Testis (tissue), 3 donors: Measurements from ENCODE around the gene CEP131. TPM values are rescaled to one million over a fixed set of nuclear protein-coding genes. Genes with fewer than 3 reads are reported as not detected.
A peak's percentile ranks its signal among the peaks of the same experiment; 100 is the strongest.
"Not testable (repeated sequence)": the region's sequence is repeated elsewhere in the genome, so short reads cannot be mapped to it uniquely, and the experiment has no call there.

ENCODE experiments used
- DNase-seq: peaks from one replicate; pipeline ENCODE4 v3.0.0-alpha.2; 2019
- H3K27ac ChIP-seq, 2 donors: fragments of 200-600 bp; sonication (generic); one replicate each; pipeline ENCODE4 v1.5.1; 2019
- H3K27me3 ChIP-seq: fragments of 200-600 bp; sonication (generic); one replicate; pipeline ENCODE4 v1.5.1; 2019
- H3K36me3 ChIP-seq: fragments of 200-600 bp; sonication (generic); one replicate; pipeline ENCODE4 v1.5.1; 2017; ENCODE audit warnings: low read depth; ENCODE audit errors: missing control alignments
- H3K4me1 ChIP-seq: fragments of 200-600 bp; sonication (generic); one replicate; pipeline ENCODE4 v1.5.1; 2019
- H3K4me3 ChIP-seq, 2 donors: fragments of 200-600 bp; sonication (generic); one replicate each; pipeline ENCODE4 v1.5.1; 2017 to 2019
- H3K9me3 ChIP-seq: fragments of 200-600 bp; sonication (generic); one replicate; pipeline ENCODE4 v1.5.1; 2017
- POLR2A ChIP-seq: fragments of 450-650 bp; IDR thresholded peaks from one replicate; pipeline ENCODE4 v1.6.1; 2017; ENCODE audit warnings: antibody characterized with exemption, mild to moderate bottlenecking, moderate library complexity
- WGBS, 2 donors: methylation state at CpG; one replicate each; pipeline ENCODE4 v1.1.5; 2018; 5-methylcytosine and 5-hydroxymethylcytosine counted together
- intact Hi-C: fragments of 100-400 bp; cut with DNase I; formaldehyde crosslinking; loops from one replicate; pipeline ENCODE4 v1.15.1; 2023; ENCODE audit warnings: low total_unique reads
- polyA plus RNA-seq: library from polyadenylated mRNA; stranded (reverse); fragments of 350-450 nt; fragmentation: Illumina TruSeq; extraction: RNeasy Lipid Tissue Mini Kit (QIAGEN cat#74804); gene quantifications from one replicate; pipeline ENCODE4 v1.2.3, GENCODE V29; 2014; ENCODE audit warnings: low read depth, low replicate concordance; ENCODE audit not compliant: insufficient read depth
- total RNA-seq, 2 donors: library from RNA; depleted of rRNA; stranded (reverse); fragments of >200 nt; gene quantifications; one replicate each; pipeline ENCODE4 v1.2.3, GENCODE V29; 2016
- TF ChIP-seq, protein P1 (sequence below), 3 experiments: fragments of 450-650 bp in 2 of 3; fragments of 200-600 bp in 1 of 3; sonication (generic) in 1 of 3; IDR thresholded peaks; one replicate each; pipeline ENCODE4 v1.5.1; 2016 to 2019; ENCODE audit warnings: antibody characterized with exemption in 3 of 3, mild to moderate bottlenecking in 2 of 3, moderate library complexity in 1 of 3

CEP131 gene
- total and polyA plus RNA-seq, 3 donors from 2014 or later = 28.9 to 48.7 (median 42.9) TPM

DNA sequence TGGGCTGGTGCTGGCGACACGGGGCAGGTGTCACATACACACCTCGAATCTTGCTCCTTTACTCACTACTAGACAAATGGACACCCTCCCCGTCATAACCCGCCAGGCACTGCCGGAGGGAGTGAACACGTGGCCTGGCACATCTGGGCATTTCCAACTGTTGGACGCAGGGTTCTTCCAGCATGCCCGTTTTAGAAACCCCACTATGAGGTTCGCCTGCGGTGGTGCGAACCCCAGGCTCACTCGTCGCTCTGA lies 6.8 kb upstream of the CEP131 start:
- Histone ChIP-seq H3K27ac (no peak overlapping the region), H3K27me3 (no peaks in the 10 kb centered on the region), H3K4me3 (no peak overlapping the region), H3K36me3 (no peaks in the 10 kb centered on the region), H3K9me3 (no peaks in the 10 kb centered on the region), H3K4me1 (peaks cover 8% of the 10 kb centered on the region)
- no peak for DNase-seq
- TF ChIP-seq POLR2A = no peak
- TF ChIP-seq, protein P1, sequence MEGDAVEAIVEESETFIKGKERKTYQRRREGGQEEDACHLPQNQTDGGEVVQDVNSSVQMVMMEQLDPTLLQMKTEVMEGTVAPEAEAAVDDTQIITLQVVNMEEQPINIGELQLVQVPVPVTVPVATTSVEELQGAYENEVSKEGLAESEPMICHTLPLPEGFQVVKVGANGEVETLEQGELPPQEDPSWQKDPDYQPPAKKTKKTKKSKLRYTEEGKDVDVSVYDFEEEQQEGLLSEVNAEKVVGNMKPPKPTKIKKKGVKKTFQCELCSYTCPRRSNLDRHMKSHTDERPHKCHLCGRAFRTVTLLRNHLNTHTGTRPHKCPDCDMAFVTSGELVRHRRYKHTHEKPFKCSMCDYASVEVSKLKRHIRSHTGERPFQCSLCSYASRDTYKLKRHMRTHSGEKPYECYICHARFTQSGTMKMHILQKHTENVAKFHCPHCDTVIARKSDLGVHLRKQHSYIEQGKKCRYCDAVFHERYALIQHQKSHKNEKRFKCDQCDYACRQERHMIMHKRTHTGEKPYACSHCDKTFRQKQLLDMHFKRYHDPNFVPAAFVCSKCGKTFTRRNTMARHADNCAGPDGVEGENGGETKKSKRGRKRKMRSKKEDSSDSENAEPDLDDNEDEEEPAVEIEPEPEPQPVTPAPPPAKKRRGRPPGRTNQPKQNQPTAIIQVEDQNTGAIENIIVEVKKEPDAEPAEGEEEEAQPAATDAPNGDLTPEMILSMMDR (IDR thresholded peaks at IDR 0.05) = no peak
- intact Hi-C loops = no loop called here
- 89 to 93% methylated on average over 11 to 14 of the region's 14 CpGs for WGBS, 2 donors

DNA sequence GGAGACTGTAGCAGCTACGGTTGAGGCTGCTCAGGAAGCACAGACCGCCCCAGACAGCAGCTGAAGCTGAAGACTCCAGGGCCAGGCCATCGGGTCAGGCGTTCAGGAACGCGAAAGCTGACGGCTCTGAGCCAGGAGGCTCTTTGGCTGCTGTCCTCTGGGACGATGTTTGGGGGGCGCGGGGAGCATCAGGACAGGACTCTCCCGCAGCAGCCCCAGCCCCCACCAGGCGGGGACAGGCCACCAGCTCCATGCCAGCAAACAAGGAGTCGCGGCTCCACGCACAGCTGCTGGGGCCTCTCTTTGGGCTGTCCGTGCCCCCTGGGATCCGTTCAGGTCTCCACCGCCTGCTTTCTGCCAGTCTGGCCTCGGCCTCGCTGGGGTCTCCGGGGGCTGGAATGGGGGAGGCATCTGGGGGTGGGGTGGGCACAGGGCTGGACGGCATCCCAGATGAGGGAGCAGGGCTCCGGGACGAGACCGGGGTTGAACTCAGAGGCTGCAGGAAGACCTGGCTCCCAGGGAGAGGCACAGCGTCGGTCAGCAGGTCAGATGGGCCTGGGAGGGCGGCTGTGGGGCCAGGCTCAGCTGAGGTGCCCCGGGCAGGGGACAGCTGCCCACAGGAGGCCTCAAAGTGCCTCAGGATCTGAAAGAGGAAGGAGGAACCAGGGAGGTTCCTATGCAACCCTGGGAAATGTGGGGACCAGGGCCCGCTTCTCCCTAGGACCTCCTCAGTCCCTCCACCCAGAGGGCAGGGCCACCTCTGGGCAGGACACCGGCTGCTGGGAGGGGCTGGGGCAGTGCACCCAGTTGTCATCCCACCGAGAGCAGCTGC lies 6.3 kb upstream of the CEP131 start:
- H3K4me3 ChIP-seq = no peak overlapping the region
- no peak for TF ChIP-seq POLR2A
- TF ChIP-seq, protein P1 (IDR thresholded peaks at IDR 0.05) = no peak
- H3K4me1 ChIP-seq = peaks cover 8% of the 10 kb centered on the region
- 66% methylated on average over 20 to 21 of the region's 32 CpGs for WGBS, 2 donors
- intact Hi-C loops = no loop called here
- no peaks in the 10 kb centered on the region for H3K27me3 ChIP-seq
- no peaks in the 10 kb centered on the region for H3K9me3 ChIP-seq
- no peak for DNase-seq
- H3K27ac ChIP-seq = peak overlapping the region in 1 of 2 donors; percentile 18
- H3K36me3 ChIP-seq = no peaks in the 10 kb centered on the region

- 61 to 62% methylated on average over 7 to 9 of the region's 9 CpGs for WGBS, 2 donors
- Histone ChIP-seq H3K9me3 (no peaks in the 10 kb centered on the region), H3K27ac (peak overlapping the region in 1 of 2 donors; percentile 18), H3K4me1 (peaks cover 13% of the 10 kb centered on the region), H3K27me3 (no peaks in the 10 kb centered on the region), H3K4me3 (no peak overlapping the region), H3K36me3 (no peaks in the 10 kb centered on the region)
- no peak for DNase-seq
- intact Hi-C loops = no loop called here
- TF ChIP-seq, protein P1 (IDR thresholded peaks at IDR 0.05) = no peak
These were observed 5.7 kb upstream of the CEP131 start for GRCh38 chr17:81228420-81228819.

- H3K4me3 ChIP-seq, H3K27ac ChIP-seq, H3K36me3 ChIP-seq, H3K9me3 ChIP-seq, DNase-seq, intact Hi-C loops, H3K27me3 ChIP-seq: not testable (repeated sequence)
- peaks cover 15% of the 10 kb centered on the region for H3K4me1 ChIP-seq
- 82 to 86% methylated on average over 2 of the region's 2 CpGs for WGBS, 2 donors
These were observed 4.9 kb upstream of the CEP131 start for GRCh38 chr17:81227630-81228029.

DNA sequence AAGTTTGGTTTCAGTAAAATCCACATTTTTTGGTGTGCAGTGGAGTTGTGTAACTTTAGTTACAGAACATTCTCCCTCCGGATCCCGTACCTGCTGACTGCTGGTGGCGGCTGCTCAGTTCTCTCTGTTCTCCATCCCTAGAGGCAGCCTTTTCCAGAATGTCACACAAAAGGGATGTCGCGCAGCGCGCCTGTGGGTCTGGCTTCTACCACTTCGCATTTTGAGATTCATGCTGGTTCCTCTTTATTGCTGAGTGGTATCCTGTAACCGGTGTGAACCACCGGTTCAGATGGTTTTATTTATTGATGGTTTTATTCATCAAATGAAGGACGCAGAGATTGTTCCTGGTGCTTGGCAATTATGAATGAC lies 981 bp upstream of the CEP131 start:
- TF ChIP-seq, protein P1 (IDR thresholded peaks at IDR 0.05) = no peak
- TF ChIP-seq POLR2A = no peak
- Histone ChIP-seq H3K27me3 (no peaks in the 10 kb centered on the region), H3K4me3 (peak overlapping the region; percentile 32 to 80), H3K9me3 (no peaks in the 10 kb centered on the region), H3K36me3 (no peaks in the 10 kb centered on the region), H3K4me1 (peaks cover 21% of the 10 kb centered on the region), H3K27ac (peak overlapping the region in 1 of 2 donors; percentile 37)
- 18 to 35% methylated on average over 11 of the region's 11 CpGs for WGBS, 2 donors
- intact Hi-C loops = no loop called here
- DNase-seq = peak; percentile 38
